Measurements from ENCODE around the gene TXNRD2.

The TXNRD2 gene

DNA sequence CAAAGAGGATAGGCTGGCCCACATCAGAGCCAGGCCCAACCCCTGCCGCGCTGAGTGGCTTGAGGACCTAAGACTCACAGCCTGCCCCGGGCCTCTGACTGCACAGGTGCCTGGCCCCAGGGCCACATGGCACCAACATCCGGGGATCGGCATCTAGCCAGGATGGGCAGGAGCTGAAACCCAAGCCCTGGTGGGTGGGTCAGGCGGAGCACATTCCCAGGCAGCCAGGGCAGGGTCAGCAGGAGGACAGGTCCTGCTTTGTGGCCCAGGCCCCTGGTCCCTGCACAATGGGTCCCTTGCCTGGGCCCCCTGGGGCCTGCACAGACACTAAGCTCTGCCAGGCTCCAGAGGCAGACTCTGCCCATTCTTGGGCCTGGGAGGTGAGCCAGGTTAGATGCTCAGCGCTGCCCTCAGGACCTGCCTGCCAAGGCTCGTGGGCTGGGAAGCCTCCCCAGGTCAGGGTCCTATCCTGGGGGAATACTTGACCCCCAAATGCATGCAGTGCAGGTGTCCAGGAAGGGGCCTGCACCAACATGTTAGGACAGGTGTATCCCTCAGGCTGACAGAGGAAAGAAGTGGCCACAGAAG is 41.5 kb upstream of the TXNRD2 start:
- TF ChIP-seq, protein P1, sequence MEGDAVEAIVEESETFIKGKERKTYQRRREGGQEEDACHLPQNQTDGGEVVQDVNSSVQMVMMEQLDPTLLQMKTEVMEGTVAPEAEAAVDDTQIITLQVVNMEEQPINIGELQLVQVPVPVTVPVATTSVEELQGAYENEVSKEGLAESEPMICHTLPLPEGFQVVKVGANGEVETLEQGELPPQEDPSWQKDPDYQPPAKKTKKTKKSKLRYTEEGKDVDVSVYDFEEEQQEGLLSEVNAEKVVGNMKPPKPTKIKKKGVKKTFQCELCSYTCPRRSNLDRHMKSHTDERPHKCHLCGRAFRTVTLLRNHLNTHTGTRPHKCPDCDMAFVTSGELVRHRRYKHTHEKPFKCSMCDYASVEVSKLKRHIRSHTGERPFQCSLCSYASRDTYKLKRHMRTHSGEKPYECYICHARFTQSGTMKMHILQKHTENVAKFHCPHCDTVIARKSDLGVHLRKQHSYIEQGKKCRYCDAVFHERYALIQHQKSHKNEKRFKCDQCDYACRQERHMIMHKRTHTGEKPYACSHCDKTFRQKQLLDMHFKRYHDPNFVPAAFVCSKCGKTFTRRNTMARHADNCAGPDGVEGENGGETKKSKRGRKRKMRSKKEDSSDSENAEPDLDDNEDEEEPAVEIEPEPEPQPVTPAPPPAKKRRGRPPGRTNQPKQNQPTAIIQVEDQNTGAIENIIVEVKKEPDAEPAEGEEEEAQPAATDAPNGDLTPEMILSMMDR (IDR thresholded peaks at IDR 0.05), result no peak

GRCh38 chr22:19981961-19982920 is 40.6 kb upstream of the TXNRD2 start:
- TF ChIP-seq, protein P1 (IDR thresholded peaks at IDR 0.05), result no peak

GRCh38 chr22:19981171-19981960 is 39.7 kb upstream of the TXNRD2 start:
- TF ChIP-seq, protein P1 (IDR thresholded peaks at IDR 0.05), result no peak

DNA sequence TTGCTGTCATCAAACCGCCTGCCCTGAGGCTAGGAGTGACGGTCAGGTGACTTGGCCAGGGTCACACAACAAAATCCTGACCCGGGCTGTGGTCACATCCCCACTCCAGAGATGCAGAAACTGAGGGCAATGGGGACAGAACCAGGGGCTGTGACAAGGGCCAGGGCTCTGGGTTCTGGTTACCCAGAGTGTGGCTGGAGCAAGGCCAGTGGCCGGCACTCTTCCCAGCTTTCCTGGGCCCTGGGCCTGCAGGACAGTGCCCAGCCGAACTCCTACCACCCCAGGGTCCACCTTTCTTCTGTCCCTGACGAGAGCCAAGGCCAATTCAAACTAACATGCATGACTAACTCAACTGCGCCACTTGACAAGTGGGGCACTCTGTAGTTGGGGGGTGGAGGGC is 39.1 kb upstream of the TXNRD2 start:
- TF ChIP-seq, protein P1 (IDR thresholded peaks at IDR 0.05), result no peak

DNA sequence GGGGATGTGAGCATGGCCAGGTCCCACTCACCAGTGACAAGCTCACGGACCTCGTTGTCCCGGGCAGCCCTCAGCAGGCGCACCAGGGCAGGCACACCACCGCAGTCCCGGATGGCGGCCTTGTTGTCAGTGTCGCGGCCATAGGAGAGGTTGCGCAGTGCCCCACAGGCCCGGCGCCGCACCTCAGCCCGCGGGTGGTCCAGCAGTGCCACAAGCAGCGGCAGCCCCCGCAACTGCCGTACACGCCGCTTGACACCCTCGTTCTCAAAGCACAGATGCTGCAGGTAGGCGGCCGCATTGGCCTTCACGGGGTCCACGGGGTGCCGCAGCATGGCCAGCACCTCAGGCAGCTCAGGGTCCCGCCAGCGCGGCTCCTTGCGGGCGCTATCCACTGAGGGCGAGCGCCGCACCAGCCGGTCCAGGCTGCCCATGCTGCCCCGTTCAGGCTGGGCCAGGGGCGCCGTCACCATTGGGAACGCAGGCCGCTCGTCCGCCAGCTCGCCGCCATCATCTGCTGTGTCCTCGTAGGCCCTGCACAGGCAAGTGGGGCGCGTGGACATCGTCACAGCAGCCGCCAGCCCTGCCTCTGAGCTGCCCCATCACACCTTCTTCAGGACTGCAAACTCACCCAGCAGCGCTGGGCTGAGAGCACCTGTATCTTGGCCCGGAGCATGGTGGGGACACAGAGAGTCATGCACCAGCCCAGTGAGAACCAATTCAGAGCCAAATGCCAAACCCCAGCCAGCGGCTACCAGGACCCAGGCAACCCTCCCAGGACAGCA is 38.3 kb upstream of the TXNRD2 start:
- TF ChIP-seq, protein P1 (IDR thresholded peaks at IDR 0.05), result no peak

GRCh38 chr22:19978748-19979147 is 37.1 kb upstream of the TXNRD2 start:
- TF ChIP-seq, protein P1 (IDR thresholded peaks at IDR 0.05), result no peak
